ENCODE results near the gene SH3BGR. TPM values are rescaled to one million over a fixed set of nuclear protein-coding genes. Genes with fewer than 3 reads are reported as not detected.
A peak's percentile ranks its signal among the peaks of the same experiment; 100 is the strongest.

SH3BGR gene
- total RNA-seq, 1 experiment from 2014 or later, result 0.82 TPM

DNA sequence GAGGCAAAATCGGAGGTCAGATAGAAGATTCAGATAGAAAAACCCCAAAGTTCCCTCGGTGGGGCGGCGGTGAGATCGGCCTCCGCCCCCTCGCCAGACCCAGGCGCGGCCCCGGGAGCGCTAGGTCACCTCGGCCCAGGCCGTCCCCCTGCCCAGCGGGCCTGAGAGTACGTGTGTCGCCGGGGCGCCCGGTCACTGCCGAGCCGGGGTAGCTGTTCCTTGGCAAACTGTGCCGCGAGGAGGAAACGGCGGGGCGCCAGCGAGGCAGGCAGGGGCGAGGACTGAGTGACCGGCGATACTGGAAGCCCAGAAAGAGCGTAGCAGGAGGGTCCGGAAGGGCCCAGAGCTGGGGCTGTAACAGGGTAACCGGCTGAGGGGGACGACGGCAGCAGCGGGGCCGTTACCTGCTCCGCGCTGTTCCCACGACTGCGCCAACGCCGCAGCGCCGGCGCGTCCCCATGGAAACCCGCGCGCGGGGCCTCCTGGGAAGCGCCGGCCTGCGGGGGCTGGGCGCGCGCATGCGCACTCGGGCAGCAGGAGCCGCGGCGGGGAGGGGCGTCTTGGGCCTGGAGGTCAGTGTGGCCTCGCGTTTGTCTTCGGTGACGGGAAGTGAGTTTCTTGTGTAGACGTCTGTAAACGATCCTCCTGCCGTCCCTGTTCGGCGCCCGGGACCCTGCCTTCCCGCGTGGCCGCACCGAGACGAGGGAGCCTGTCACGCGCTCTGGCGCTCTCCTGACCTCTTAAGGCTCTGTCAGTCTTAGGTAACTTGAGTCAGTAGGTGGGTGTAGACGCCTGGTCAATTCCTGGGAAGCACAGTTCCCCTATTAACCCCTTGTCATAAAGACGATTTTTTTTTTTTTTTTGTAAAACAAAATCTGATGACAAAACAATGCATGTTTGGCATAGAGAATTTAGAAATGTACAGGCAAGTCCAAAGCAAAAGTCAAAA, 6.2 kb upstream of the SH3BGR start, which contains the start of gene LCA5L:
TSS of gene LCA5L (minus strand) at position 458 of the 949 bp plus-strand sequence. CDS start 17,285 bp downstream, outside the sequence.
- POLR2A ChIA-PET, result no interaction called here
- Mint-ChIP-seq H3K9me3 (ENCODE audit: unreplicated experiment) (no peaks in the 10 kb centered on the region), H3K27me3 (ENCODE audit: insufficient read depth, unreplicated experiment) (peaks cover 6% of the 10 kb centered on the region), H3K27ac (ENCODE audit: unreplicated experiment) (peak within 1 kb of the TSS; percentile 94), H3K4me1 (ENCODE audit: low read depth, unreplicated experiment) (peaks cover 8% of the 10 kb centered on the region), H3K4me3 (ENCODE audit: unreplicated experiment) (peak within 1 kb of the TSS; percentile 98), H3K36me3 (ENCODE audit: insufficient read depth, unreplicated experiment) (peaks cover 15% of the 10 kb centered on the region)
- no peaks in the 10 kb centered on the region for H3K9me3 ChIP-seq
- H3K27me3 ChIP-seq (replicated peaks; ENCODE audit: control insufficient read depth, insufficient read depth, low read length), result no peaks in the 10 kb centered on the region
- H3K4me1 ChIP-seq, result peaks cover 7% of the 10 kb centered on the region
- peak; percentile 93 to 96 for DNase-seq
- CTCF ChIA-PET, result interaction anchor here (0.7 to 0.9 kb wide), 2 partner anchors 15 to 72 kb away, joined by 4 read pairs; no protein-coding TSS in a partner anchor
- TF ChIP-seq, protein P1, sequence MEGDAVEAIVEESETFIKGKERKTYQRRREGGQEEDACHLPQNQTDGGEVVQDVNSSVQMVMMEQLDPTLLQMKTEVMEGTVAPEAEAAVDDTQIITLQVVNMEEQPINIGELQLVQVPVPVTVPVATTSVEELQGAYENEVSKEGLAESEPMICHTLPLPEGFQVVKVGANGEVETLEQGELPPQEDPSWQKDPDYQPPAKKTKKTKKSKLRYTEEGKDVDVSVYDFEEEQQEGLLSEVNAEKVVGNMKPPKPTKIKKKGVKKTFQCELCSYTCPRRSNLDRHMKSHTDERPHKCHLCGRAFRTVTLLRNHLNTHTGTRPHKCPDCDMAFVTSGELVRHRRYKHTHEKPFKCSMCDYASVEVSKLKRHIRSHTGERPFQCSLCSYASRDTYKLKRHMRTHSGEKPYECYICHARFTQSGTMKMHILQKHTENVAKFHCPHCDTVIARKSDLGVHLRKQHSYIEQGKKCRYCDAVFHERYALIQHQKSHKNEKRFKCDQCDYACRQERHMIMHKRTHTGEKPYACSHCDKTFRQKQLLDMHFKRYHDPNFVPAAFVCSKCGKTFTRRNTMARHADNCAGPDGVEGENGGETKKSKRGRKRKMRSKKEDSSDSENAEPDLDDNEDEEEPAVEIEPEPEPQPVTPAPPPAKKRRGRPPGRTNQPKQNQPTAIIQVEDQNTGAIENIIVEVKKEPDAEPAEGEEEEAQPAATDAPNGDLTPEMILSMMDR (IDR thresholded peaks at IDR 0.05; ENCODE audit: insufficient read depth in 1 of 2, low read depth in 1 of 2, low read length in 1 of 2, severe bottlenecking in 1 of 2, unreplicated experiment in 1 of 2), result no peak
- no peaks in the 10 kb centered on the region for H3K36me3 ChIP-seq (ENCODE audit: control insufficient read depth, insufficient read depth, low read length)
- BruUV-seq (replicated peaks), result TSS peak; percentile 93
- intact Hi-C loops (cut with micrococcal nuclease; ENCODE audit: unreplicated experiment), result loop anchor here (10.0 kb wide), 2 partner anchors 131 to 261 kb away; partner anchors contain the start of genes BRWD1 and PSMG1
- H3K4me3 ChIP-seq (ENCODE audit: low read depth, low read length), result peak within 1 kb of the TSS; percentile 73

DNA sequence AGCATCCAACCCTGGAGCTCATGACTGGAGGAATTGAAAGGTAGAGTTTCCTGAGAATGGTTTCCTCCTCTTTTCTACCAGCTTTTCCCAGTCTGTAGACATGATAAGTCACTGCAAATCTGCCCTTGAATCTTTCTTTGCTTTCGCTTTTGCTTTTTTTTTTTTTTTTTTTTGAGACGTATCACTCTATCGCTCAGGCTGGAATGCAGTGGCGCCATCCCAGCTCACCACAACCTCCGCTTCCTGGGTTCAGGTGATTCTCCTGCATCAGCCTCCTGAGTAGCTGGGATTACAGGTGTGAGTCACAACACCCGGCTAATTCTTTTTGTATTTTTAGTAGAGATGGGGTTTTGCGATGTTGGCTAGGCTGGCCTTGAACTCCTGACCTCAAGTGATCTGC, 4.5 kb upstream of the SH3BGR start:
- no peak for DNase-seq
- CTCF ChIA-PET, result interaction anchor here (0.6 to 0.7 kb wide), 2 partner anchors 59 to 273 kb away, joined by 3 to 6 read pairs; no protein-coding TSS in a partner anchor
- intact Hi-C loops (cut with micrococcal nuclease; ENCODE audit: unreplicated experiment), result loop anchor here (10.0 kb wide), 2 partner anchors 132 to 262 kb away; partner anchors contain the start of genes BRWD1 and PSMG1

More for the DNA sequence above, 4.5 kb upstream of the SH3BGR start:
- peaks cover 13% of the 10 kb centered on the region for H3K4me1 Mint-ChIP-seq (ENCODE audit: low read depth, unreplicated experiment)
- Histone ChIP-seq H3K36me3 (ENCODE audit: control insufficient read depth, insufficient read depth, low read length) (no peaks in the 10 kb centered on the region), H3K4me1 (peaks cover 7% of the 10 kb centered on the region), H3K27me3 (replicated peaks; ENCODE audit: control insufficient read depth, insufficient read depth, low read length) (no peaks in the 10 kb centered on the region), H3K4me3 (ENCODE audit: low read depth, low read length) (no peak overlapping the region), H3K9me3 (no peaks in the 10 kb centered on the region)
- TF ChIP-seq, protein P1 (IDR thresholded peaks at IDR 0.05; ENCODE audit: insufficient read depth in 1 of 2, low read depth in 1 of 2, low read length in 1 of 2, severe bottlenecking in 1 of 2, unreplicated experiment in 1 of 2), result no peak
- POLR2A ChIA-PET, result no interaction called here
- no TSS peak for BruUV-seq (replicated peaks)
- no peak overlapping the region for H3K4me3 Mint-ChIP-seq (ENCODE audit: unreplicated experiment)
- peaks cover 3% of the 10 kb centered on the region for H3K27me3 Mint-ChIP-seq (ENCODE audit: insufficient read depth, unreplicated experiment)
- H3K27ac Mint-ChIP-seq (ENCODE audit: unreplicated experiment), result no peak overlapping the region
- H3K36me3 Mint-ChIP-seq (ENCODE audit: insufficient read depth, unreplicated experiment), result peaks cover 15% of the 10 kb centered on the region
- H3K9me3 Mint-ChIP-seq (ENCODE audit: unreplicated experiment), result no peaks in the 10 kb centered on the region

Measured in Caco-2 (cell line).